ENCODE results near the gene ZNF487. TPM values are rescaled to one million over a fixed set of nuclear protein-coding genes. Genes with fewer than 3 reads are reported as not detected.

Gene ZNF487
- total and polyA plus RNA-seq, 2 of the 13 experiments (the other 11 are each of a cell fraction or from before 2014, with no cell fraction given) = 7.4 to 8.8 TPM

GRCh38 chr10:43482319-43483078 is 45.6 kb downstream of the ZNF487 start (continued):
- TF ChIP-seq, protein P1, sequence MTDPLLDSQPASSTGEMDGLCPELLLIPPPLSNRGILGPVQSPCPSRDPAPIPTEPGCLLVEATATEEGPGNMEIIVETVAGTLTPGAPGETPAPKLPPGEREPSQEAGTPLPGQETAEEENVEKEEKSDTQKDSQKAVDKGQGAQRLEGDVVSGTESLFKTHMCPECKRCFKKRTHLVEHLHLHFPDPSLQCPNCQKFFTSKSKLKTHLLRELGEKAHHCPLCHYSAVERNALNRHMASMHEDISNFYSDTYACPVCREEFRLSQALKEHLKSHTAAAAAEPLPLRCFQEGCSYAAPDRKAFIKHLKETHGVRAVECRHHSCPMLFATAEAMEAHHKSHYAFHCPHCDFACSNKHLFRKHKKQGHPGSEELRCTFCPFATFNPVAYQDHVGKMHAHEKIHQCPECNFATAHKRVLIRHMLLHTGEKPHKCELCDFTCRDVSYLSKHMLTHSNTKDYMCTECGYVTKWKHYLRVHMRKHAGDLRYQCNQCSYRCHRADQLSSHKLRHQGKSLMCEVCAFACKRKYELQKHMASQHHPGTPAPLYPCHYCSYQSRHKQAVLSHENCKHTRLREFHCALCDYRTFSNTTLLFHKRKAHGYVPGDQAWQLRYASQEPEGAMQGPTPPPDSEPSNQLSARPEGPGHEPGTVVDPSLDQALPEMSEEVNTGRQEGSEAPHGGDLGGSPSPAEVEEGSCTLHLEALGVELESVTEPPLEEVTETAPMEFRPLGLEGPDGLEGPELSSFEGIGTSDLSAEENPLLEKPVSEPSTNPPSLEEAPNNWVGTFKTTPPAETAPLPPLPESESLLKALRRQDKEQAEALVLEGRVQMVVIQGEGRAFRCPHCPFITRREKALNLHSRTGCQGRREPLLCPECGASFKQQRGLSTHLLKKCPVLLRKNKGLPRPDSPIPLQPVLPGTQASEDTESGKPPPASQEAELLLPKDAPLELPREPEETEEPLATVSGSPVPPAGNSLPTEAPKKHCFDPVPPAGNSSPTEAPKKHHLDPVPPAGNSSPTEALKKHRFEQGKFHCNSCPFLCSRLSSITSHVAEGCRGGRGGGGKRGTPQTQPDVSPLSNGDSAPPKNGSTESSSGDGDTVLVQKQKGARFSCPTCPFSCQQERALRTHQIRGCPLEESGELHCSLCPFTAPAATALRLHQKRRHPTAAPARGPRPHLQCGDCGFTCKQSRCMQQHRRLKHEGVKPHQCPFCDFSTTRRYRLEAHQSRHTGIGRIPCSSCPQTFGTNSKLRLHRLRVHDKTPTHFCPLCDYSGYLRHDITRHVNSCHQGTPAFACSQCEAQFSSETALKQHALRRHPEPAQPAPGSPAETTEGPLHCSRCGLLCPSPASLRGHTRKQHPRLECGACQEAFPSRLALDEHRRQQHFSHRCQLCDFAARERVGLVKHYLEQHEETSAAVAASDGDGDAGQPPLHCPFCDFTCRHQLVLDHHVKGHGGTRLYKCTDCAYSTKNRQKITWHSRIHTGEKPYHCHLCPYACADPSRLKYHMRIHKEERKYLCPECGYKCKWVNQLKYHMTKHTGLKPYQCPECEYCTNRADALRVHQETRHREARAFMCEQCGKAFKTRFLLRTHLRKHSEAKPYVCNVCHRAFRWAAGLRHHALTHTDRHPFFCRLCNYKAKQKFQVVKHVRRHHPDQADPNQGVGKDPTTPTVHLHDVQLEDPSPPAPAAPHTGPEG (CRISPR knock-in tag; IDR thresholded peaks at IDR 0.05) = no peak
- TF ChIP-seq HNF4G (IDR thresholded peaks at IDR 0.05; ENCODE audit: borderline replicate concordance, low read depth, low read length) = no peak
- no peak for TF ChIP-seq HNF4G (CRISPR knock-in tag; IDR thresholded peaks at IDR 0.05; ENCODE audit: borderline replicate concordance, low read depth)
- TF ChIP-seq, protein P2, sequence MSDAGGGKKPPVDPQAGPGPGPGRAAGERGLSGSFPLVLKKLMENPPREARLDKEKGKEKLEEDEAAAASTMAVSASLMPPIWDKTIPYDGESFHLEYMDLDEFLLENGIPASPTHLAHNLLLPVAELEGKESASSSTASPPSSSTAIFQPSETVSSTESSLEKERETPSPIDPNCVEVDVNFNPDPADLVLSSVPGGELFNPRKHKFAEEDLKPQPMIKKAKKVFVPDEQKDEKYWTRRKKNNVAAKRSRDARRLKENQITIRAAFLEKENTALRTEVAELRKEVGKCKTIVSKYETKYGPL (CRISPR knock-in tag; IDR thresholded peaks at IDR 0.05) = no peak
- TF ChIP-seq ATM (IDR thresholded peaks at IDR 0.05; ENCODE audit: borderline replicate concordance) = no peak

DNA sequence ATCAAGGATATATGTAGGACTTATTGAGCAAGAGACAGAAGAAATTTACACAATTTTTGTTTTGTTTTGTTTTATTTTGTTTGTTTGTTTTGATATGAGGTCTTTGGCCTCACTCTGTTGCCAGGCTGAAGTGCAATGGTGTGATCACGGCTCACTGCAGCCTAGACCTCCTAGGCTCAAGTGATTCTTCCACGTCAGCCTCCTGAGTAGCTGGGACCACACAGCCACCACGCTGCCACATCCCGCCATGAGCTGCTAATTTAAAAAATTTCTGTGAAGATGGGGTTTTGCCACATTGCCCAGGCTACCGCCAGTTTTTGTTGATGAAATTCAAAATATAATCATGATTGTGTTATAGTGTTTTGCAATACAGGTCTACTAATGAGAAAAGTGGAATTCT is 54.9 kb downstream of the ZNF487 start:
- in situ Hi-C loops (cut with HindIII; ENCODE audit: extremely low pct_ligation_motif_present, low pct_unique_long_range_greater_than_20kb) (no loop called here), intact Hi-C loops (cut with micrococcal nuclease; ENCODE audit: unreplicated experiment) (no loop called here)
- DNase-seq (ENCODE audit: low spot score) = no peak
- no peaks in the 10 kb centered on the region for H3K36me3 ChIP-seq (replicated peaks in 1 of 2; ENCODE audit: control insufficient read depth in 1 of 2, insufficient read depth in 2 of 2, low read length in 2 of 2)
- no peak overlapping the region for H3K4me2 ChIP-seq (ENCODE audit: low read depth, low read length)
- ATAC-seq = no peak
- POLR2A ChIA-PET = no interaction called here
- H3K9ac ChIP-seq (ENCODE audit: insufficient read depth, low read depth, low read length) = no peak overlapping the region
- H3K4me1 ChIP-seq (ENCODE audit: insufficient read depth, low read length) = no peaks in the 10 kb centered on the region
- H4K20me1 ChIP-seq (ENCODE audit: insufficient read depth, low read length) = no peaks in the 10 kb centered on the region
- no peaks in the 10 kb centered on the region for H3K9me3 ChIP-seq (ENCODE audit: low read length)
- H3K4me3 ChIP-seq (replicated peaks in 1 of 3; ENCODE audit: insufficient read depth in 1 of 3, low read depth in 2 of 3, low read length in 3 of 3) = no peak overlapping the region
- no peaks in the 10 kb centered on the region for H3K79me2 ChIP-seq (ENCODE audit: insufficient read depth, low read length)
- no peak overlapping the region for H2AFZ ChIP-seq (ENCODE audit: low read length)
- 36% methylated on average over 5 of the region's 5 CpGs for WGBS (ENCODE audit: low lambda C conversion rate)
- BruUV-seq (replicated peaks) = no TSS peak
- CTCF ChIA-PET (ENCODE audit: low intra/inter-chr PET ratio, low total read pairs) = no interaction called here
- FAIRE-seq = no peak
- no peaks in the 10 kb centered on the region for H3K27me3 ChIP-seq (ENCODE audit: control insufficient read depth in 1 of 2, insufficient read depth in 2 of 2, low read length in 2 of 2)
- no peak overlapping the region for H3K27ac ChIP-seq (ENCODE audit: extremely low read length, insufficient read depth, low read length)
- TF ChIP-seq, protein P3, sequence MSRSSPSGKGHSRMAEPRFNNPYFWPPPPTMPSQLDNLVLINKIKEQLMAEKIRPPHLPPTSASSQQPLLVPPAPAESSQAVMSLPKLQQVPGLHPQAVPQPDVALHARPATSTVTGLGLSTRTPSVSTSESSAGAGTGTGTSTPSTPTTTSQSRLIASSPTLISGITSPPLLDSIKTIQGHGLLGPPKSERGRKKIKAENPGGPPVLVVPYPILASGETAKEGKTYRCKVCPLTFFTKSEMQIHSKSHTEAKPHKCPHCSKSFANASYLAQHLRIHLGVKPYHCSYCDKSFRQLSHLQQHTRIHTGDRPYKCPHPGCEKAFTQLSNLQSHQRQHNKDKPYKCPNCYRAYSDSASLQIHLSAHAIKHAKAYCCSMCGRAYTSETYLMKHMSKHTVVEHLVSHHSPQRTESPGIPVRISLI (CRISPR knock-in tag; IDR thresholded peaks at IDR 0.05; ENCODE audit: borderline replicate concordance) = no peak
- TF ChIP-seq NFKBIZ (CRISPR knock-in tag; IDR thresholded peaks at IDR 0.05) (no peak), ZNF230 (CRISPR knock-in tag; IDR thresholded peaks at IDR 0.05) (no peak), RBFOX2 (IDR thresholded peaks at IDR 0.05; ENCODE audit: low read depth, low read length) (no peak), ZSCAN12 (CRISPR knock-in tag; IDR thresholded peaks at IDR 0.05) (no peak), RNF2 (conservative IDR thresholded peaks at IDR 0.05; ENCODE audit: low read depth) (no peak), ZNF564 (CRISPR knock-in tag; IDR thresholded peaks at IDR 0.05) (no peak)
- TF ChIP-seq, protein P4, sequence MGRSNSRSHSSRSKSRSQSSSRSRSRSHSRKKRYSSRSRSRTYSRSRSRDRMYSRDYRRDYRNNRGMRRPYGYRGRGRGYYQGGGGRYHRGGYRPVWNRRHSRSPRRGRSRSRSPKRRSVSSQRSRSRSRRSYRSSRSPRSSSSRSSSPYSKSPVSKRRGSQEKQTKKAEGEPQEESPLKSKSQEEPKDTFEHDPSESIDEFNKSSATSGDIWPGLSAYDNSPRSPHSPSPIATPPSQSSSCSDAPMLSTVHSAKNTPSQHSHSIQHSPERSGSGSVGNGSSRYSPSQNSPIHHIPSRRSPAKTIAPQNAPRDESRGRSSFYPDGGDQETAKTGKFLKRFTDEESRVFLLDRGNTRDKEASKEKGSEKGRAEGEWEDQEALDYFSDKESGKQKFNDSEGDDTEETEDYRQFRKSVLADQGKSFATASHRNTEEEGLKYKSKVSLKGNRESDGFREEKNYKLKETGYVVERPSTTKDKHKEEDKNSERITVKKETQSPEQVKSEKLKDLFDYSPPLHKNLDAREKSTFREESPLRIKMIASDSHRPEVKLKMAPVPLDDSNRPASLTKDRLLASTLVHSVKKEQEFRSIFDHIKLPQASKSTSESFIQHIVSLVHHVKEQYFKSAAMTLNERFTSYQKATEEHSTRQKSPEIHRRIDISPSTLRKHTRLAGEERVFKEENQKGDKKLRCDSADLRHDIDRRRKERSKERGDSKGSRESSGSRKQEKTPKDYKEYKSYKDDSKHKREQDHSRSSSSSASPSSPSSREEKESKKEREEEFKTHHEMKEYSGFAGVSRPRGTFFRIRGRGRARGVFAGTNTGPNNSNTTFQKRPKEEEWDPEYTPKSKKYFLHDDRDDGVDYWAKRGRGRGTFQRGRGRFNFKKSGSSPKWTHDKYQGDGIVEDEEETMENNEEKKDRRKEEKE (IDR thresholded peaks at IDR 0.05) = no peak

Measured in HepG2 (cell line).